ENCODE results near the gene MTA3.

DNA sequence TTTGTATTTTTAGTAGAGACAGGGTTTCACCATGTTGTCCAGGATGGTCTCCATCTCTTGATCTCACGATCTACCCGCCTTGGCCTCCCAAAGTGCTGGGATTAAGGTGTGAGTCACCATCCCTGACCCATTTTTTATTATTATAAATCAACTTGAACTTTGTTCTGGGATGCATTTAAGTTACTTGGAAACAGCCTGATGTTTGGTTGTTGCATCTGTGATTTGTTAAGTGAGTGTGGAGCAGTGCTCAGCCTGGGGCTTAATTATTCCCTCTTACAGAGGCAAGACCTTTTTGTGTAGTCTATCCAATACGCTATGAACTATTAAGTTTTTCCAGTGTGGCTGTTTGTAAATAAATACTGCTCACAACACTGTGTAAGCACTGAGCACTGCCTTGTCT lies 32.6 kb downstream of the MTA3 start:
- no peak for TF ChIP-seq CTCF (IDR thresholded peaks at IDR 0.05)
- TF ChIP-seq POLR2A (IDR thresholded peaks at IDR 0.05) = no peak
